Activated CD4-positive, alpha-beta T cell treated with anti-CD3 and anti-CD28 coated beads, Interleukin-2, amount 10 ng/mL, durations not matched to agents 24 days and 14 days (primary cell): ENCODE measurements around the gene RBP2. TPM values are rescaled to one million over a fixed set of nuclear protein-coding genes. Genes with fewer than 3 reads are reported as not detected.
"Not testable (repeated sequence)": the region's sequence is repeated elsewhere in the genome, so short reads cannot be mapped to it uniquely, and the experiment has no call there.

Experiments
- DNase-seq: peaks from one replicate; pipeline ENCODE4 v3.0.0; 2022
- H3K27ac Mint-ChIP-seq: one replicate; pipeline ENCODE4 v1.8.0; 2022; ENCODE audit warnings: mild to moderate bottlenecking, mixed read lengths
- H3K27me3 Mint-ChIP-seq: one replicate; pipeline ENCODE4 v1.8.0; 2022; ENCODE audit warnings: mixed read lengths
- H3K36me3 Mint-ChIP-seq: one replicate; pipeline ENCODE4 v1.8.0; 2022; ENCODE audit warnings: low read depth, mild to moderate bottlenecking, mixed read lengths
- H3K4me1 Mint-ChIP-seq: one replicate; pipeline ENCODE4 v1.8.0; 2021; ENCODE audit warnings: mixed read lengths
- H3K4me3 Mint-ChIP-seq: one replicate; pipeline ENCODE4 v1.8.0; 2022; ENCODE audit warnings: mild to moderate bottlenecking, moderate library complexity, mixed read lengths
- H3K9me3 Mint-ChIP-seq: one replicate; pipeline ENCODE4 v1.8.0; 2021; ENCODE audit warnings: mixed read lengths
- intact Hi-C: fragments of 100-400 bp; cut with micrococcal nuclease; formaldehyde crosslinking; loops from one replicate; pipeline ENCODE4 v1.15.1; 2023
- total RNA-seq: library from RNA; stranded (reverse); gene quantifications from 2 replicates; pipeline ENCODE4 v1.2.3, GENCODE V29; 2022

The RBP2 gene
- total RNA-seq, 1 donor from 2014 or later, result not detected

GRCh38 chr3:139421460-139421859 is 54.9 kb downstream of the RBP2 start:
- Mint-ChIP-seq H3K36me3 (no peaks in the 10 kb centered on the region), H3K27ac (no peak overlapping the region), H3K27me3 (no peaks in the 10 kb centered on the region), H3K9me3 (no peaks in the 10 kb centered on the region), H3K4me1 (no peaks in the 10 kb centered on the region), H3K4me3 (no peak overlapping the region)
- intact Hi-C loops, result no loop called here
- DNase-seq, result no peak

DNA sequence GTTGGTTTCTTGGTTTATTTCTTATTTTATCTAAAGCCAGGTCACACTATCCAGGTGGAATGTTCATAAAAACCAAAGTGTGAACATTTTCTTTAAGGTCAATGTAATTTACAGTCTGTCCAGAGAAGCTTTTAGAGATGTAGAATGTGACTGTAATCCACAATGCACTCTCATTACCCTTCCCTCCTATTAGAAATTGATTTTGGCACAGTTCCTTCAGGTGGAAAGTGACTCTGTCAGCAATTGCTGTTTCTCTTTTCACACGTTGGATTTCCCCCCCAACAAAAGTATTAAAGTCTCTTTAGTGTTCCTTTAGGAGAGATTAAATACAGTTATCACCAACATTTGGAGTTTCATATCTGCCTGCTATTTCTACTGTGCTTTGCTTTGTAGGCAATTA is 55.3 kb downstream of the RBP2 start:
- DNase-seq, result no peak
- Mint-ChIP-seq H3K27me3 (no peaks in the 10 kb centered on the region), H3K27ac (no peak overlapping the region), H3K4me1 (no peaks in the 10 kb centered on the region), H3K36me3 (no peaks in the 10 kb centered on the region), H3K4me3 (no peak overlapping the region), H3K9me3 (no peaks in the 10 kb centered on the region)
- intact Hi-C loops, result no loop called here

- intact Hi-C loops, result no loop called here
- peaks cover 1% of the 10 kb centered on the region for H3K27me3 Mint-ChIP-seq
- no peak overlapping the region for H3K4me3 Mint-ChIP-seq
- H3K27ac Mint-ChIP-seq, result no peak overlapping the region
- no peak for DNase-seq
- H3K9me3 Mint-ChIP-seq, result peaks cover 4% of the 10 kb centered on the region
- H3K4me1 Mint-ChIP-seq, result no peaks in the 10 kb centered on the region
- H3K36me3 Mint-ChIP-seq, result no peaks in the 10 kb centered on the region
Measured at GRCh38 chr3:139418144-139418543, 58.2 kb downstream of the RBP2 start.

DNA sequence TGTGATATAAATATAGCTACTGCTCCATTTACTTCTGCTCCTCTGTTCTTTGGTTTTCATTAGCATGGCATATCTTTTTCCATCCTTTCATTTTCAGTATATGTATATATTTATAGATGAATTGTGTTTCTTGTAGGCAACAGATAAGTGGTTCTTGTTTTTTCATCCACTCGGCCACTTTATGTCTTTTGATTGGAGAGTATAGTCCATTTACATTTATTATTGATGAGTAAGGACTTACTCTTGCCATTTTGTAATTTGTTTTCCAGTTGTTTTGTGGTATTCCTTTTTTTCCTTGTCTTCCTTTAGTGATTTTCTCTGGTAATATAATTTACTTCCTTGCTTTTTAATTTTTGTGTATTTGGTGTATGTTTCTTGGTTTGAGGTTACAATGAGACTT is 60.0 kb downstream of the RBP2 start:
- H3K9me3 Mint-ChIP-seq, result peaks cover 15% of the 10 kb centered on the region
- no peak for DNase-seq
- H3K36me3 Mint-ChIP-seq, result no peaks in the 10 kb centered on the region
- H3K4me1 Mint-ChIP-seq, result no peaks in the 10 kb centered on the region
- no peak overlapping the region for H3K4me3 Mint-ChIP-seq
- peaks cover 7% of the 10 kb centered on the region for H3K27me3 Mint-ChIP-seq
- intact Hi-C loops, result no loop called here
- H3K27ac Mint-ChIP-seq, result no peak overlapping the region

- no peak overlapping the region for H3K27ac Mint-ChIP-seq
- DNase-seq, result no peak
- intact Hi-C loops, result no loop called here
- peaks cover 7% of the 10 kb centered on the region for H3K27me3 Mint-ChIP-seq
- H3K36me3 Mint-ChIP-seq, result no peaks in the 10 kb centered on the region
- no peak overlapping the region for H3K4me3 Mint-ChIP-seq
- no peaks in the 10 kb centered on the region for H3K4me1 Mint-ChIP-seq
- peaks cover 15% of the 10 kb centered on the region for H3K9me3 Mint-ChIP-seq
Measured at GRCh38 chr3:139414608-139415224, 61.6 kb downstream of the RBP2 start.

DNA sequence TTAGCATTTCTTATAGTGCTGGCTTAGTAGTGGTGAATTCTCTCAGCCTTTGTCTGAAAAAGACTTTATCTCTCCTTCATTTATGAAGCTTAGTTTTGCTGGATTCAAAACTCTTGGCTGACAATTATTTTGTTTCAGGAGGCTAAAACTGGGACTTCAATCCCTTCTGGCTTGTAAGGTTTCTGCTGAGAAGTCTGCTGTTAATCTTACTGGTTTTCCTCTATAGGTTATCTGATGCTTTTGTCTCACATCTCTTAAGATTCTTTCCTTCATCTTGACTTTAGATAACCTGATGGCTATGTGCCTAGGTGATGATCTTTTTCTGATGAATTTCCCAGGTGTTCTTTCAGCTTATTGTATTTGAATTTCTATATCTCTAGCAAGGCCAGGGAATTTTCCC is 63.4 kb downstream of the RBP2 start:
- peaks cover 21% of the 10 kb centered on the region for H3K9me3 Mint-ChIP-seq
- H3K4me1 Mint-ChIP-seq, H3K4me3 Mint-ChIP-seq, H3K27me3 Mint-ChIP-seq, DNase-seq, intact Hi-C loops, H3K27ac Mint-ChIP-seq, H3K36me3 Mint-ChIP-seq: not testable (repeated sequence)

Other genes with a start within 250 kb of the RBP2 start
- gene MRPS22, start 132.5 kb downstream of the RBP2 start, total RNA-seq, result 55.8 and 59.7 TPM in 2 replicates
- 99.0 and 103 TPM in 2 replicates for gene COPB2, start 86.9 kb downstream of the RBP2 start, total RNA-seq
- gene RBP1, start 63.2 kb upstream of the RBP2 start, total RNA-seq, result not detected in 2 replicates
- gene NMNAT3, start 201.5 kb upstream of the RBP2 start, total RNA-seq, result 0.73 and 1.0 TPM in 2 replicates